PC-3 (cell line): Measurements from ENCODE around the gene BCL11B.

Source experiments
- CTCF ChIP-seq: fragments of 300-600 bp; sonication (generic); conservative IDR thresholded peaks from 2 replicates; pipeline ENCODE4 v1.5.1; 2017; ENCODE audit warnings: antibody characterized with exemption, low read depth, mild to moderate bottlenecking, low read length
- EZH2 ChIP-seq: fragments of 300-600 bp; sonication (generic); IDR thresholded peaks from one replicate; pipeline ENCODE4 v1.6.1; 2017; ENCODE audit warnings: antibody characterized with exemption, mild to moderate bottlenecking, low read length; ENCODE audit not compliant: unreplicated experiment
- EZH2phosphoT487 ChIP-seq: fragments of 300-600 bp; sonication (generic); IDR thresholded peaks from 2 replicates; pipeline ENCODE4 v1.6.1; 2018; ENCODE audit warnings: mild to moderate bottlenecking, antibody characterized with exemption, low read length, borderline replicate concordance

DNA sequence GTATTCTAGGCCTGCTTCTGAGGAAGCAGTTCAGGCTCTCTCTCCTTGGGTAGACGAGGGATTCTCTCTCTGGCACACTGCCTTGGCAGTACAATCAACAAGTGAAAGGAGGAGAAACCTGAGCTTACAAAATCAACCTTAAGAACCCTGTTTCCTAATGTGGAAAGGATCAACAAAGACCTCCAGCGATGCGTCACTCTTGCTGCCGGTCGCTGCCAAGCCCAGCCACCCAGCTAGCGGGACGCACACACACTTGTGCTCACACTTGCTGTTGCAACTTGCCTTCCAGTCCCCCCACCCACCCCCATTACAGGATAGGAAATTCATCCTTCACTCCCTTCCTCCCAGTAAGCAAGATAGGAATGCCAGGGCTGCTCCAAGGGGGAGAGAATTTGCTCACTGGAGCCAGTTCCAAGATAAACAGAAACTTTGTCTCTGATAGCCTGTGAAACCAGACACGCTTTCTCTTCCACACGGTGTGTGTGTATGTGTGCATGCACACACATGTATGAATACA is 144.3 kb downstream of the BCL11B start:
- TF ChIP-seq EZH2 (no peak), EZH2phosphoT487 (no peak), CTCF (no peak)
